ENCODE data around the gene VWC2L.

Gene VWC2L

GRCh38 chr2:214604861-214605260 lies 194.0 kb downstream of the VWC2L start:
- no peak for DNase-seq

- DNase-seq = no peak
These were observed 196.2 kb downstream of the VWC2L start for GRCh38 chr2:214607051-214607450.

- DNase-seq = no peak
These were observed 200.2 kb downstream of the VWC2L start for GRCh38 chr2:214611015-214611414.

GRCh38 chr2:214624166-214624760 lies 213.4 kb downstream of the VWC2L start:
- no peak for DNase-seq

GRCh38 chr2:214628091-214628490 lies 217.2 kb downstream of the VWC2L start:
- no peak for DNase-seq
